CD8-positive, alpha-beta memory T cell (primary cell): ENCODE data around the gene ZNF362. TPM values are rescaled to one million over a fixed set of nuclear protein-coding genes. Genes with fewer than 3 reads are reported as not detected.

ENCODE experiments used
- CTCF ChIA-PET: fragments of 350-600 bp; sonication (Branson Sonifier 250); formaldehyde crosslinking; loops from one replicate; lab custom pipeline; 2021; ENCODE audit warnings: antibody characterized with exemption; lab: Charles Lee
- POLR2A ChIA-PET: fragments of 350-600 bp; sonication (Branson Sonifier 250); formaldehyde crosslinking; loops from one replicate; lab custom pipeline; 2021; ENCODE audit warnings: antibody characterized with exemption; lab: Charles Lee
- DNase-seq, 5 donors: peaks; one replicate each; pipeline versions ENCODE4 v3.0.0 to v3.0.0-alpha.2; 2020 to 2022; ENCODE audit warnings: mixed read lengths in 1 of 5
- H3K27ac ChIP-seq: one replicate; pipeline ENCODE4 v1.7.0; 2013; ENCODE audit warnings: low read depth, mild to moderate bottlenecking, low read length, moderate library complexity
- H3K27me3 ChIP-seq: 2 replicates; pipeline ENCODE4 v1.7.0; 2013; ENCODE audit warnings: low read length, mild to moderate bottlenecking; ENCODE audit not compliant: insufficient read depth, poor library complexity, severe bottlenecking
- H3K36me3 ChIP-seq: 2 replicates; pipeline ENCODE4 v1.7.0; 2013; ENCODE audit warnings: mild to moderate bottlenecking, low read length, moderate library complexity; ENCODE audit not compliant: insufficient read depth
- H3K4me1 ChIP-seq: 2 replicates; pipeline ENCODE4 v1.7.0; 2013; ENCODE audit warnings: mild to moderate bottlenecking, low read length, moderate library complexity; ENCODE audit not compliant: insufficient read depth
- H3K4me3 ChIP-seq: 2 replicates; pipeline ENCODE4 v1.7.0; 2013; ENCODE audit warnings: mild to moderate bottlenecking, low read length
- H3K9me3 ChIP-seq: 2 replicates; pipeline ENCODE4 v1.7.0; 2013; ENCODE audit warnings: mild to moderate bottlenecking, low read length
- H3K27ac Mint-ChIP-seq, 8 donors: one replicate each; pipeline ENCODE4 v1.8.0; 2020 to 2021; ENCODE audit warnings: mixed read lengths in 8 of 8, mild to moderate bottlenecking in 6 of 8, inconsistent platforms in 3 of 8, moderate library complexity in 3 of 8
- H3K27me3 Mint-ChIP-seq, 2 donors: one replicate each; pipeline ENCODE4 v1.8.0; 2020 to 2021; ENCODE audit warnings: mixed read lengths in 2 of 2, mild to moderate bottlenecking in 1 of 2, moderate library complexity in 1 of 2
- H3K36me3 Mint-ChIP-seq, 3 donors: one replicate each; pipeline ENCODE4 v1.8.0; 2020 to 2021; ENCODE audit warnings: mixed read lengths in 3 of 3, inconsistent platforms in 1 of 3, mild to moderate bottlenecking in 1 of 3
- H3K4me1 Mint-ChIP-seq, 3 donors: one replicate each; pipeline ENCODE4 v1.8.0; 2020 to 2021; ENCODE audit warnings: mixed read lengths in 3 of 3, inconsistent platforms in 1 of 3, mild to moderate bottlenecking in 1 of 3
- H3K4me3 Mint-ChIP-seq, 7 donors: one replicate each; pipeline ENCODE4 v1.8.0; 2020 to 2021; ENCODE audit warnings: mixed read lengths in 7 of 7, mild to moderate bottlenecking in 6 of 7, moderate library complexity in 4 of 7, inconsistent platforms in 2 of 7
- H3K9me3 Mint-ChIP-seq, 5 donors: one replicate each; pipeline ENCODE4 v1.8.0; 2020 to 2022; ENCODE audit warnings: mixed read lengths in 5 of 5, mild to moderate bottlenecking in 3 of 5, moderate library complexity in 2 of 5, inconsistent platforms in 1 of 5
- polyA plus RNA-seq: library from polyadenylated mRNA; unstranded; fragments of 300-500 nt; fragmentation: Illumina TruSeq; gene quantifications from one replicate; pipeline ENCODE4 v1.2.3, GENCODE V29; 2021
- total RNA-seq, 2 experiments: library from RNA; stranded (reverse); gene quantifications; one replicate each; pipeline ENCODE4 v1.2.3, GENCODE V29; 2021

The ZNF362 gene
- total and polyA plus RNA-seq, 3 experiments from 2014 or later = 8.5 to 26.4 (median 9.9) TPM

DNA sequence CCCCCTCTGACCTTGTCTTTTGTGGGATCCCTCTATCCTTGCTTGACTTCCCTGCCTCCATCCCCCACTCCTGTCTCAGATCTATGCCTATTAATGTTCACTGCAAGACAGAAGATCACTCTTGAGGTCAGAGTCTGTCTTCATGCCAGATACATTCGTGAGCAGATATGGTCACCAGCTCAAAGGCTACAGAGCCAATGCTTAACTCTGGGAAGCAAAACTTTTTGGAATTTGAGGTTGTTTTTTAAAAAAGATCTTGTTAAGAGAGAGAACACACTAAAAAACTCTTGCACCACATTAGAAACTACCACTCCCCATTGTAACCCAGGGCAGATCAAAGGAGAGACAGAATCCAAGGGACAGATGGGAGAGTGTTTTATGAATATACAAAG is 81.8 kb downstream of the ZNF362 start:
- H3K4me3 ChIP-seq = no peak overlapping the region
- CTCF ChIA-PET = no interaction called here
- H3K4me3 Mint-ChIP-seq = no peak overlapping the region

DNA sequence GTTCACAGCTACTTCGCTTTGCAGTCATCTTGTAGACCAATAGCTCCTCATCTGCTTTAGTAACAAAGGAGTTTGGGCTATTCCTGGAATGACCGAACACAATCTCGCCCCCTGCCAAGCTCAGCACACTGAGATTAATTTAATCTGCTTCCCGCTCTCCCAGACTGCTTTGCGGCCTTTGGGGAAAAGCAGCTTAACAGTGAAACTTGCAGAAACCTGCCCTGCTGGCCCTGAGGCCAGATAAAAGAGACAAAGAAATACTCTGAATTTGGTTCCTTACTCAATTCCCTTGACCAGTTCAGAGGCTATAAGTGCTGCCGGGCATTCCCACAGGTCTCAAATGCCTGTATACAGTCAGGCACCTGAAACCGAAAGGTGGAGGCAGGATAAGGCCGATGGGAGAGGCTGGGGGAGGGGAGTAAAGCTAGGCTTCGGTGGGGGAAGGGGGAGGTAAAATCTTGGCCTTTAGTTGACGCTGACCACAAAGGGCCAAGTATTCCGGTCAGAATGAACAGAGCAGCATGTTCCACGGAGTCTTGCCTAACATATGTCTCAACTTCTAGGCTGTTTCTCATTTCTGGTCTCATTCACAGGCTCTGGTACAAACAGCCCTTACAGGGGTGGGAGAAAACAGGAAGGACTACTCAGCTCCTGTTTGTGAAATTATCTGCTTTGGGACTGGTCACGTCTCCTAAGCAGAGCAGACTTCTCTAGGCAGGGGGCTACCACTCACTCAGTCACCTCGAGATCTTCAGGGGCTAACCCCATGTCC is 82.3 kb downstream of the ZNF362 start:
- no peak for DNase-seq
- H3K27ac Mint-ChIP-seq = peak overlapping the region in 1 of 8 donors; percentile 44
- H3K4me1 ChIP-seq = peaks cover 15% of the 10 kb centered on the region
- H3K27me3 Mint-ChIP-seq = no peaks in the 10 kb centered on the region
- POLR2A ChIA-PET = no interaction called here
- H3K4me3 ChIP-seq = no peak overlapping the region
- no peaks in the 10 kb centered on the region for H3K36me3 ChIP-seq
- H3K4me1 Mint-ChIP-seq = peaks cover 36 to 72% (median 71%) of the 10 kb centered on the region in 3 donors
- CTCF ChIA-PET = no interaction called here
- no peaks in the 10 kb centered on the region for H3K27me3 ChIP-seq
- H3K36me3 Mint-ChIP-seq = peaks cover 4 to 41% (median 5%) of the 10 kb centered on the region in 3 donors
- no peaks in the 10 kb centered on the region for H3K9me3 Mint-ChIP-seq
- H3K9me3 ChIP-seq = no peaks in the 10 kb centered on the region
- no peak overlapping the region for H3K27ac ChIP-seq
- peak overlapping the region in 1 of 7 donors; percentile 11 for H3K4me3 Mint-ChIP-seq

More for the DNA sequence above, 81.8 kb downstream of the ZNF362 start:
- POLR2A ChIA-PET = no interaction called here
- Histone ChIP-seq H3K27me3 (no peaks in the 10 kb centered on the region), H3K27ac (no peak overlapping the region), H3K4me1 (peaks cover 15% of the 10 kb centered on the region), H3K9me3 (no peaks in the 10 kb centered on the region), H3K36me3 (no peaks in the 10 kb centered on the region)
- no peak for DNase-seq
- H3K36me3 Mint-ChIP-seq = peaks cover 4 to 43% (median 8%) of the 10 kb centered on the region in 3 donors
- no peak overlapping the region for H3K27ac Mint-ChIP-seq
- no peaks in the 10 kb centered on the region for H3K9me3 Mint-ChIP-seq
- H3K27me3 Mint-ChIP-seq = no peaks in the 10 kb centered on the region
- peaks cover 36 to 72% (median 68%) of the 10 kb centered on the region in 3 donors for H3K4me1 Mint-ChIP-seq

DNA sequence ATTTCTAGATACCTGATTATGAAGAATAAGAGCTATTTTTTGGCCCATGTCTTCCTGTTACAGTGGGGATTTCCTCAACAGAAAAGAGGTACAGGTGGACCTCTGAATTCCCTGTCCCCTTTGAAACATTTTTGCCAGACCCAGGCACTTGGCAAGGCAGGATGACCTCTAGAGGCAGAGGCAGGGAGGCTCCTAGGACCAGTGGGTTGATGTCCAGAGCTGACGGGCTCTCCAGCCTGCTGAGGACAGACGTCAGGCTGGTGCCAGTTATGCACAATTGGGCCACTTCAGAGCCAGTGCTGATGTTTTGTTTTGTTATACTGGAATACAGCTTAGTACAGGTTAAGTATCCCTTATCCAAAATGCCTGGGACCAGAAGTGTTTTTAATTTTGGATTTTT is 83.1 kb downstream of the ZNF362 start:
- ChIA-PET CTCF (interaction anchor here (0.5 kb wide), 1 partner anchor 273 kb away, joined by 3 read pairs; no protein-coding TSS in a partner anchor), POLR2A (no interaction called here)
- Mint-ChIP-seq H3K4me1 (peaks cover 42 to 79% (median 73%) of the 10 kb centered on the region in 3 donors), H3K36me3 (peaks cover 4 to 42% (median 6%) of the 10 kb centered on the region in 3 donors), H3K9me3 (no peaks in the 10 kb centered on the region), H3K4me3 (no peak overlapping the region), H3K27me3 (no peaks in the 10 kb centered on the region), H3K27ac (no peak overlapping the region)
- Histone ChIP-seq H3K36me3 (no peaks in the 10 kb centered on the region), H3K9me3 (no peaks in the 10 kb centered on the region), H3K4me1 (peaks cover 15% of the 10 kb centered on the region), H3K27ac (no peak overlapping the region), H3K27me3 (no peaks in the 10 kb centered on the region), H3K4me3 (no peak overlapping the region)
- no peak for DNase-seq

DNA sequence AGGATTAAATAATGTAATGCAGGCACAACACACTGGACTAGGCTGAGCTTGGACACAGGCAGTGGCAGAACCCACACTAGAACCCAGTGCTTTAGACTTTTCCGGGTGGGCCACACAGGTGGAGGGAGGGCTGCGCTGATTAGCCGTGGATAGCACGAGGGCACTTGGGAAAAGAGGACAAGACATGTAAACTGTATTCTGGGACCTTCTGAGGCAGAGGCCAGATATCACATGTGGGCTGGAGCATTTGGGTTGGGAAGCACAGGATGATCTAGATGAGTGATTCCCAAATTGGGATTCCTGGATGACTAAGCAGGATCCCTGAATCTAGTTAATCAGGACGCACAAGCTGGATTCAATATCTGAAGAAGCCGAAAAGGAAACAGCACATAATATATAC is 84.9 kb downstream of the ZNF362 start:
- no peak overlapping the region for H3K27ac ChIP-seq
- H3K4me3 ChIP-seq = no peak overlapping the region
- no peaks in the 10 kb centered on the region for H3K27me3 ChIP-seq
- Mint-ChIP-seq H3K4me3 (no peak overlapping the region), H3K9me3 (no peaks in the 10 kb centered on the region), H3K27me3 (no peaks in the 10 kb centered on the region), H3K36me3 (peaks cover 0 to 40% (median 2%) of the 10 kb centered on the region in 3 donors), H3K27ac (peak overlapping the region in 2 of 8 donors; percentile 1 to 51), H3K4me1 (peaks cover 43 to 86% (median 77%) of the 10 kb centered on the region in 3 donors)
- ChIA-PET CTCF (no interaction called here), POLR2A (no interaction called here)
- H3K4me1 ChIP-seq = peaks cover 8% of the 10 kb centered on the region
- DNase-seq = no peak
- H3K9me3 ChIP-seq = no peaks in the 10 kb centered on the region
- no peaks in the 10 kb centered on the region for H3K36me3 ChIP-seq

DNA sequence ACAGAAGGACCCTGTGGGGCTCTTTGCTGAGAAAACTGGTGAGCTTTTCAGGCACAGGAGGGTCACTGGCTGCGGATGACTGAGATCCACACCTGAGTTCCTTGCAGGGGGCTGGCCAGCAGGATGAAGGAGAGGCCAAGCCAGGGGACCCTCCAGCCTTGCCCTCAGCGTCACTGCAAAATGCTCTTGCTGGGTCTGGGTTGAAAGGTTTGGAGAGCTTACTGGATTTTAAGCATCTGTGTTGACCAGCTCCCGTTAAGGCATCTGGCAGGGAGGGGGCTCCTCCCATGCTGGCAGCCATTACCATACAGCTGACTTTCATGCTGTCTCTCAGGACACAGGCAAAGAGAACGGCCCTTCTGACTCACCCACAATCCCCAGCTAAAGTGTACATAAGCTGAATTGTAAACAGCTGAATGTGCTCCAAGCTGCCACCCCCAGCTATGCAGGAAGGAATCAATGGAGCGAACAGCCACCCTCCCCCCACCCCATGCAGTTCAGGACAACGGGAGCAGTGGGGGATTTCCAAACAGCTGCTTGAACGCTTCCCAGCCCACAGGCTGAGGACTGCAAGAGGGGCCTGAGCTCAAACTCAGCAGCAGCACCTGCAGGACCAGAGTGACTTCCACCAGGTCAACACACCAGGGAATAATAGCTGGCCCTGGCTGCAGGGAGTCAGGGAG is 85.9 kb downstream of the ZNF362 start:
- Histone ChIP-seq H3K4me1 (peaks cover 18% of the 10 kb centered on the region), H3K4me3 (no peak overlapping the region), H3K27ac (no peak overlapping the region), H3K36me3 (no peaks in the 10 kb centered on the region), H3K27me3 (no peaks in the 10 kb centered on the region), H3K9me3 (no peaks in the 10 kb centered on the region)
- no peak for DNase-seq
- no peaks in the 10 kb centered on the region for H3K9me3 Mint-ChIP-seq
- no peak overlapping the region for H3K27ac Mint-ChIP-seq
- ChIA-PET POLR2A (no interaction called here), CTCF (interaction anchor here (1.0 kb wide), 1 partner anchor 47 kb away, joined by 6 read pairs; no protein-coding TSS in a partner anchor)
- no peaks in the 10 kb centered on the region for H3K27me3 Mint-ChIP-seq
- peaks cover 52 to 90% (median 80%) of the 10 kb centered on the region in 3 donors for H3K4me1 Mint-ChIP-seq
- H3K4me3 Mint-ChIP-seq = no peak overlapping the region
- H3K36me3 Mint-ChIP-seq = peaks cover 0 to 43% (median 2%) of the 10 kb centered on the region in 3 donors

DNA sequence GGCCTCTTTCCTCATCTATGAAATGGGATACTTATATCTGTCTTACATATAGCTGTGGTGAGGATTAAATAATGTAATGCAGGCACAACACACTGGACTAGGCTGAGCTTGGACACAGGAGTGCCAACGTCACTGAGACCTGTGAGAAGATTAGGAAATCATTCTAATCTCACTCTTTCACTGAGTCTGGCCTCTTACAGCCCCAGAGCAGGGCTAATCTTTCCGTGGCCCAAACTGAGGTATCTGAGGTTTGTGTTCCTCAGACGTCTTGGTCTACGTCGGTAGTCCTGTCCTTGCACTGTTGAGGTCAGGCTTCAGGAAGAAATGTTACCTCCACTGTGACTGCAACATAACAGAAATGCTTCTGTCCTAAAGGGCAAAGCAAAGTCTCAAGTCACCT is 87.2 kb downstream of the ZNF362 start:
- Histone ChIP-seq H3K9me3 (no peaks in the 10 kb centered on the region), H3K4me1 (peaks cover 31% of the 10 kb centered on the region), H3K4me3 (no peak overlapping the region), H3K27me3 (no peaks in the 10 kb centered on the region), H3K27ac (no peak overlapping the region), H3K36me3 (no peaks in the 10 kb centered on the region)
- H3K9me3 Mint-ChIP-seq = no peaks in the 10 kb centered on the region
- H3K36me3 Mint-ChIP-seq = peaks cover 0 to 43% (median 2%) of the 10 kb centered on the region in 3 donors
- no peaks in the 10 kb centered on the region for H3K27me3 Mint-ChIP-seq
- no peak overlapping the region for H3K4me3 Mint-ChIP-seq
- POLR2A ChIA-PET = no interaction called here
- no peak for DNase-seq
- H3K4me1 Mint-ChIP-seq = peaks cover 58 to 90% (median 81%) of the 10 kb centered on the region in 3 donors
- CTCF ChIA-PET = no interaction called here
- H3K27ac Mint-ChIP-seq = peak overlapping the region in 1 of 8 donors; percentile 19

DNA sequence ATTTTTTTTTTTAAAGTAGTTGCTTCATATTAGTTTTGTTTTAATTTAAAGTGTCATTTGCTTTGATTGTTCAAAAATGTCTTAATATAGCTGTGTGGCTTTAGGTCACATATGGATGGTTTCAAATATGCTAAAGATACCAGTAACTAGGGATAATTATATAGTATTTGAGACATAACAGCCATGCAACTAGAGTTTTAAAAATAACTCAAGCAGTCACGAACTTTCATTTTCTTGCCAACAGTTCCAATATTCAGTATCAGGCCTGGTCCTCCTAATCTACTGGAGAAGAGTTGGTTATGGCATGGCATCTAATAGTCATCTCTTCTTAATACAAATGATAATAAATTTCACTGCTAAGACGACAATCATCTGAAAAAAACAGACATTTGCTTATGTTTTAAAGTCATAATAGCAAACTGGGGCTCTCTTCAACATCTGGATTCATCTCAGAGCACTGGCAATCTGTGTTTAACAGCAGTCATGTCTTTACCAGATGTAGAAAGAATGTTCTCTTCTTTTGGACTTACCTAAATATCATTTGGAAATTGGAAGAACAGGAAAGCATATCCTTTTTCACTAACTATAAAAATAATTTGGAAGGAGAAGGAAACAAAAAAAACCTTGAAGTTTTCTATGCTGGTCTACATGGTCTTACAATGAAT is 88.7 kb downstream of the ZNF362 start:
- DNase-seq = no peak
- Mint-ChIP-seq H3K4me1 (peaks cover 56 to 83% (median 76%) of the 10 kb centered on the region in 3 donors), H3K27me3 (no peaks in the 10 kb centered on the region), H3K4me3 (peak overlapping the region in 1 of 7 donors; percentile 26), H3K27ac (peak overlapping the region in 1 of 8 donors; percentile 17), H3K9me3 (no peaks in the 10 kb centered on the region), H3K36me3 (peaks cover 0 to 46% (median 2%) of the 10 kb centered on the region in 3 donors)
- ChIA-PET CTCF (no interaction called here), POLR2A (interaction anchor here (0.6 kb wide), 1 partner anchor 312 kb away, joined by 3 read pairs; no protein-coding TSS in a partner anchor)
- H3K4me3 ChIP-seq = no peak overlapping the region
- no peaks in the 10 kb centered on the region for H3K9me3 ChIP-seq
- peaks cover 32% of the 10 kb centered on the region for H3K4me1 ChIP-seq
- no peaks in the 10 kb centered on the region for H3K36me3 ChIP-seq
- H3K27ac ChIP-seq = no peak overlapping the region
- no peaks in the 10 kb centered on the region for H3K27me3 ChIP-seq
